Osteoblast (primary cell): ENCODE results near the gene KCNIP3. TPM values are rescaled to one million over a fixed set of nuclear protein-coding genes. Genes with fewer than 3 reads are reported as not detected.
"Not testable (repeated sequence)": the region's sequence is repeated elsewhere in the genome, so short reads cannot be mapped to it uniquely, and the experiment has no call there.

Experiments
- DNase-seq: peaks from one replicate; pipeline ENCODE4 v3.0.0; 2011; ENCODE audit warnings: low spot score, mixed read lengths; ENCODE audit not compliant: insufficient read length; ENCODE audit errors: missing footprints
- H2AFZ ChIP-seq: 2 replicates; pipeline ENCODE4 v1.6.0; 2011; ENCODE audit warnings: mild to moderate bottlenecking, low read length
- H3K27ac ChIP-seq: 2 replicates; pipeline ENCODE4 v1.5.1; 2011; ENCODE audit warnings: mild to moderate bottlenecking, low read depth, low read length, moderate library complexity
- H3K27me3 ChIP-seq: 2 replicates; pipeline ENCODE4 v1.6.0; 2012; ENCODE audit warnings: mild to moderate bottlenecking, control low read depth, inconsistent platforms, low read length, moderate library complexity; ENCODE audit not compliant: insufficient read depth
- H3K36me3 ChIP-seq: 2 replicates; pipeline ENCODE4 v1.5.1; 2011; ENCODE audit warnings: mild to moderate bottlenecking, low read length, control low read depth, moderate library complexity; ENCODE audit not compliant: insufficient read depth
- H3K4me1 ChIP-seq: 2 replicates; pipeline ENCODE4 v1.5.1; 2011; ENCODE audit warnings: mild to moderate bottlenecking, low read length, control low read depth, moderate library complexity; ENCODE audit not compliant: insufficient read depth
- H3K4me2 ChIP-seq: 2 replicates; pipeline ENCODE4 v1.6.0; 2011; ENCODE audit warnings: mild to moderate bottlenecking, low read length; ENCODE audit not compliant: insufficient read depth
- H3K4me3 ChIP-seq: fragments of 200-600 bp; sonication (generic); 3 replicates; pipeline ENCODE4 v1.5.1; 2012; ENCODE audit warnings: mild to moderate bottlenecking, low read length, inconsistent platforms; ENCODE audit not compliant: insufficient read depth
- H3K79me2 ChIP-seq: 2 replicates; pipeline ENCODE4 v1.6.0; 2012; ENCODE audit warnings: mild to moderate bottlenecking, low read length, control low read depth, inconsistent platforms; ENCODE audit not compliant: insufficient read depth
- H3K9me3 ChIP-seq: 2 replicates; pipeline ENCODE4 v1.5.1; 2011; ENCODE audit warnings: low read depth, low read length, control low read depth
- H4K20me1 ChIP-seq: 2 replicates; pipeline ENCODE4 v1.6.0; 2012; ENCODE audit warnings: mild to moderate bottlenecking, low read length, control low read depth; ENCODE audit not compliant: insufficient read depth
- total RNA-seq: library from RNA; depleted of rRNA; stranded (reverse); fragments of >200 nt; gene quantifications from 2 replicates; pipeline ENCODE4 v1.2.3, GENCODE V29; 2012
- TF ChIP-seq, protein P1 (sequence below): IDR thresholded peaks from 2 replicates; pipeline ENCODE4 v1.5.1; 2011; ENCODE audit warnings: mild to moderate bottlenecking, low read depth, low read length, moderate library complexity; ENCODE audit errors: extremely low read depth

KCNIP3 gene
- total RNA-seq, 1 donor, result under 0.01 TPM

- Histone ChIP-seq H2AFZ (no peak overlapping the region), H3K27me3 (peaks cover under 1% of the 10 kb centered on the region), H3K9me3 (no peaks in the 10 kb centered on the region), H3K4me1 (peaks cover 7% of the 10 kb centered on the region), H4K20me1 (no peaks in the 10 kb centered on the region), H3K4me2 (no peak overlapping the region), H3K79me2 (peaks cover 15% of the 10 kb centered on the region), H3K4me3 (no peak overlapping the region), H3K27ac (no peak overlapping the region), H3K36me3 (no peaks in the 10 kb centered on the region)
- TF ChIP-seq, protein P1, sequence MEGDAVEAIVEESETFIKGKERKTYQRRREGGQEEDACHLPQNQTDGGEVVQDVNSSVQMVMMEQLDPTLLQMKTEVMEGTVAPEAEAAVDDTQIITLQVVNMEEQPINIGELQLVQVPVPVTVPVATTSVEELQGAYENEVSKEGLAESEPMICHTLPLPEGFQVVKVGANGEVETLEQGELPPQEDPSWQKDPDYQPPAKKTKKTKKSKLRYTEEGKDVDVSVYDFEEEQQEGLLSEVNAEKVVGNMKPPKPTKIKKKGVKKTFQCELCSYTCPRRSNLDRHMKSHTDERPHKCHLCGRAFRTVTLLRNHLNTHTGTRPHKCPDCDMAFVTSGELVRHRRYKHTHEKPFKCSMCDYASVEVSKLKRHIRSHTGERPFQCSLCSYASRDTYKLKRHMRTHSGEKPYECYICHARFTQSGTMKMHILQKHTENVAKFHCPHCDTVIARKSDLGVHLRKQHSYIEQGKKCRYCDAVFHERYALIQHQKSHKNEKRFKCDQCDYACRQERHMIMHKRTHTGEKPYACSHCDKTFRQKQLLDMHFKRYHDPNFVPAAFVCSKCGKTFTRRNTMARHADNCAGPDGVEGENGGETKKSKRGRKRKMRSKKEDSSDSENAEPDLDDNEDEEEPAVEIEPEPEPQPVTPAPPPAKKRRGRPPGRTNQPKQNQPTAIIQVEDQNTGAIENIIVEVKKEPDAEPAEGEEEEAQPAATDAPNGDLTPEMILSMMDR, result no peak
- no peak for DNase-seq
These were observed 101.9 kb downstream of the KCNIP3 start for GRCh38 chr2:95399061-95399460.

DNA sequence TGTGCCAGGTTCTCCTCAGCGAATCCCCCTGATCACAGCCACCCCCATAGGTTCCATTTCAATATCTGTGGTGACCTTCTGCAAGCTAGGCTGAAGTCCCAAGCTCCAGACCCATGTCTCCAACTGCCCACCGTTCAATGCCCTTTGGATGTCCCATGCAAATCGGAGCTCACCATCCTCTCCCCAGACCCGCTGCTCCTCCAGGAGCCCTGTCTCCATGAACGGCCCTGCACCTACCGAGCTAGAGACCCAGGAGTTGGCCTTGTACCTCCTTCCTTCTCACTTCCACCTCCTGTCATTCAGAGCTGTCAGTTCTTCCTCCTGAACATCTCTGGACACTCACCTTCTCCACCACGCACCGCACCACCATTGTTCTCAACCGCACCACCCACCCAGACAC, 104.3 kb downstream of the KCNIP3 start:
- Histone ChIP-seq H3K4me1 (peaks cover 7% of the 10 kb centered on the region), H4K20me1 (no peaks in the 10 kb centered on the region), H3K4me2 (peak overlapping the region; percentile 92), H3K36me3 (no peaks in the 10 kb centered on the region), H3K4me3 (peak overlapping the region; percentile 93), H3K27me3 (no peaks in the 10 kb centered on the region), H3K27ac (no peak overlapping the region), H3K9me3 (no peaks in the 10 kb centered on the region), H2AFZ (peak overlapping the region; percentile 86), H3K79me2 (peaks cover 21% of the 10 kb centered on the region)
- TF ChIP-seq, protein P1, result no peak
- no peak for DNase-seq

DNA sequence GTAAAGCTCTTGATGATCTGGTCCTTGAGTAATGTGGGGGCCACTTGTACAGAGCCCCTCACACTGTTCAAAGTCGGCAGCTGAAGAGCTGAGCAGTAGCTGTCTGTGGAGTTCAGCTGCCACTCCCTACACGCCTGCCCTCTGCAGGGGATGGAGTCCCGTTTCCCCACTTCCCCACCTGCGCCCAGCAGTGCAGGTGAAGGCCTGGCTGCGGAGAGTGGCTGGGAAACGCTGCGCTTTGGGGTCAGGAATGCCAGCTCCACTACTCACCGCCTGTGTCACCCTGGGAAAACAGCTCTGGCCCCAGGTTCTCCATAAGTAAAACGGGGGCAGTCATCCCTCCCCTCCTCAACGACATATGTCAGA, 104.8 kb downstream of the KCNIP3 start:
- H3K27me3 ChIP-seq, H4K20me1 ChIP-seq, H3K9me3 ChIP-seq, H3K36me3 ChIP-seq, H3K4me1 ChIP-seq: not testable (repeated sequence)
- Histone ChIP-seq H3K27ac (peak overlapping the region; percentile 70), H2AFZ (peak overlapping the region; percentile 86), H3K4me3 (peak overlapping the region; percentile 93), H3K79me2 (peaks cover 21% of the 10 kb centered on the region), H3K4me2 (peak overlapping the region; percentile 92)
- DNase-seq, result peak; percentile 49

GRCh38 chr2:95402370-95403203, 105.4 kb downstream of the KCNIP3 start, which contains the start of gene FAHD2A:
Gene FAHD2A (plus strand): TSS chr2:95402708. CDS start chr2:95405559, 2,851 bp downstream.
- H3K79me2 ChIP-seq, result peaks cover 21% of the 10 kb centered on the region
- no peaks in the 10 kb centered on the region for H4K20me1 ChIP-seq
- peak within 1 kb of the TSS; percentile 92 for H3K4me2 ChIP-seq
- H3K4me1 ChIP-seq, result peaks cover 7% of the 10 kb centered on the region
- TF ChIP-seq, protein P1, result no peak
- H3K27me3 ChIP-seq, result no peaks in the 10 kb centered on the region
- H3K4me3 ChIP-seq, result peak within 1 kb of the TSS; percentile 93
- peak; percentile 99 for DNase-seq
- H3K36me3 ChIP-seq, result no peaks in the 10 kb centered on the region
- H3K9me3 ChIP-seq, result no peaks in the 10 kb centered on the region
- H2AFZ ChIP-seq, result peak within 1 kb of the TSS; percentile 86
- peak within 1 kb of the TSS; percentile 70 for H3K27ac ChIP-seq
